GM21825 (cell line): Measurements from ENCODE around the gene B4GALT7.

Source experiments
- ATAC-seq: cut with Tn5 transposase; IDR thresholded peaks from one replicate; pipeline ENCODE4 v1.9.1; 2021; ENCODE audit warnings: mild to moderate bottlenecking, moderate library complexity; ENCODE audit not compliant: unreplicated experiment

Gene B4GALT7

DNA sequence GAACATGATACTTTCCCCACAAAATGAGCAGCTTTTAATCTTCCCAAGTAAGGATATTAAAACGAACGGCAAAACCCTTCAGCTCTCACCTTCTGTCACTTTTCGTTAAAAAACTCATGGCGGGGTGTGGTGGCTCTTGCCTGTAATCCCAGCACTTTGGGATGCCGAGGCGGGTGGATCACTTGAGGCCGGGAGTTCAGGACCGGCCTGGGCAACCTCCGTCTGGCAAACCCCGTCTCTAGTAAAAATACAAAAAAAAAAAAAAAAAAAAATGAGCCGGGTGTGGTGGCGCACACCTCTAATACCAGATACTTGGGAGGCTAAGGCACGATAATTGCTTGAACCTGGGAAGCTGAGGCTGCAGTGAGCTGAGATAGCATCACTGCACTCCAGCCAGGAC is 7.0 kb upstream of the B4GALT7 start:
- no peak for ATAC-seq

DNA sequence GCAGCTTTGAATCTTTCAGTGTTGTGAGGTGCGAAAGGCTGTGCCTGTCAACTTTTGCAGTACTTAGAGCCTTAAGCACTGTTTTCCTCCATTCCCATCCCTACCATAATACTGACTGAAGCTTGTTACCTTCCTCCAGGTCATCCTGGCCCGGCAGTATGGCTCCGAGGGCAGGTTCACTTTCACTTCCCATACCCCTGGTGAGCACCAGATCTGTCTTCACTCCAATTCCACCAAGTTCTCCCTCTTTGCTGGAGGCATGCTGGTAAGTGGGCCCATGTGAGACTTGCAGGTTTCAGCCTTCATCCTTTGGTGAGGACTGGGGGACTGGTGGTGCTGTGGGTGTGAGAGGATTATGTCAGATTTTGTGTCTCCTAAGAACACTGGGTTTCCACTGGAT is 6.4 kb upstream of the B4GALT7 start:
- ATAC-seq, result no peak

DNA sequence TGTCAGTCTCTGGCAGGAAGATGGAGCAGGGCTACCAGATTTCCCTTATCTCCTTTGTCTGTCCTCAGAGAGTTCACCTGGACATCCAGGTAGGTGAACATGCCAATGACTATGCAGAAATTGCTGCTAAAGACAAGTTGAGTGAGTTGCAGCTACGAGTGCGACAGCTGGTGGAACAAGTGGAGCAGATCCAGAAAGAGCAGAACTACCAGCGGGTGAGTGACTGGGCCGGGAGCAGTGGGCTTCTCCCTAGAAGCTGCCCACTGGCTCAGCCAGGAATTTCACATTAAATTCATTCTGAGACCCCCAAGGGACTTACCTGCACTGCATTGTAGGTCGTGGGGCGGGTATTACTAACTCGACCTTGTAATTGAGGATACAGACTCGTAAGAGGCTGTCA is 5.9 kb upstream of the B4GALT7 start:
- ATAC-seq, result no peak

DNA sequence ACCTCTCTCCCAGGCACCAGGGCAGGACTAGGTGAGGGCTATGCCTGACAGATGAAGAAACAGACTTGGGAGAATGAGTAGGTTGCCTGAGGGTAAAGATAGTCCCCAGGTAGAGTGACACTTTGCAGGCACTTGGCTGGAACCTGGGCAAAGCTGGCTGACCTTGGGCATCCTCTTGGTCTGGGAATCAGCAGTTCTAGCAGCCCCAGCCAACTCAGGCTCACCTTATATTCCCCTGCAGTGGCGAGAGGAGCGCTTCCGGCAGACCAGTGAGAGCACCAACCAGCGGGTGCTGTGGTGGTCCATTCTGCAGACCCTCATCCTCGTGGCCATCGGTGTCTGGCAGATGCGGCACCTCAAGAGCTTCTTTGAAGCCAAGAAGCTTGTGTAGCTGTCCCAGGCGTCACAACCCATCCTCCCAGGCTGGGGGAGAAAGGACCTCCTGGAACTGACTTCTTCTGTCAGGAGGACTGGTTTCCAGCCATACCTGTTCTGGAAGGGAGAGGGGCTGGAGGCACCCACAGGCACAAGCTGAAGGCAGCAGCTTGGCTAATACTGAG is 4.8 kb upstream of the B4GALT7 start:
- no peak for ATAC-seq

DNA sequence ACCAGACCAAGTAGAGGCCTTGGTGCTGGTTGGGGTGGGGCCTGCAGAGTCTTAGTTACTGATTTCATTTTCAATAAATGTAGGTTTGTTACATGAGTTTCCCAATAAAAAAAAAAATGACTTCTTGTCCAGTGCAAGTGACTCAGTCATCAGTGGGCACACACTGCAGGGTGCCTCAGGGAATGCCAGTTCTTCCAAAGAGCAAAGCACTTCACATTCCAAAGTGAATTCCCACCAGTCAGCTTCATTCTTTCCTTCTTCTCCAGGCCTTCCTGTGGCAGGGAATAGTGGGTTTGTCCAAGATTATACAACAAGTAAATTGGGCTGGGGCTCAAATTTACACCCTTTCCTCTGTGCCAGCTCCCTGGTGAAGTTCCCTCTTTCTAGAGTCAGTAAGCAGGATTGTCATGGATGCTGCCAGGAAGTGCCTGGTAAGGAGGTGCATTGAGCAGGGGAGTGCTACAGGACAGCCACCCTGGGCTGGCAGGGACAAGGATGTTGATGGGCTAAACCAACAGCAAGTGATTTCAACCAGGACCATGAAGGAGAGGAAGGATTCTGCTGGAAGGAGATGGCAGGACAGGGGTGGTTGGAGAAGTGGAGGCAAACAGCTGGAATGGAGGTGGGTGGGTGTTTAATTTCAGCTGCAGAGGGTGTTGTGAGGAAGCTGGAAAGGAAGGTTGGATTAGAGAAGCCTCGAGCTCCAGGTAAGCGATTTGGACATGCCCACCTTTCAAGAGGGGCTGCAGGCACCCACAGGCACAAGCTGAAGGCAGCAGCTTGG is 3.7 kb upstream of the B4GALT7 start:
- no peak for ATAC-seq

DNA sequence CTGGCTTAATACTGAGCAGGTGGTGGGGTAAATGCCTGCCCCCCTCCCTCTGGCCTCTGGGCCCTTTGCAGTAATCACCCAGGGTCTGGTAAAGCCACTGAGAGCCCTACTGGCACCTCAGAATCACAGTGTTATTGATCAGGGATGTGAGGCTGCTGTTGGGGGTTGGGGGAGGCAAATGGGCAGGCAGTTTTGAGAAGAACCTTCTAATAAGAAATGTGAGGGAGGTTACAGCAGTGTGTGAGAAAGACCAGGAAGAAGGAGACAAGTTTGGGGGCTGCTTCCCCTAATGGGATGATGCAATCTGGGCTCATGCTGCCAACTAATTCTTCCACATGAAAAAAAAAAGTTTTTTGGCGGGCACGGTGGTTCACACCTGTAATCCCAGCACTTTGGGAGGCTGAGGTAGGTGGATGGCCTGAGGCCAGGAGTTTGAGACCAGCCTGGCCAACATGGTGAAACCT is 3.1 kb upstream of the B4GALT7 start:
- ATAC-seq, result no peak

DNA sequence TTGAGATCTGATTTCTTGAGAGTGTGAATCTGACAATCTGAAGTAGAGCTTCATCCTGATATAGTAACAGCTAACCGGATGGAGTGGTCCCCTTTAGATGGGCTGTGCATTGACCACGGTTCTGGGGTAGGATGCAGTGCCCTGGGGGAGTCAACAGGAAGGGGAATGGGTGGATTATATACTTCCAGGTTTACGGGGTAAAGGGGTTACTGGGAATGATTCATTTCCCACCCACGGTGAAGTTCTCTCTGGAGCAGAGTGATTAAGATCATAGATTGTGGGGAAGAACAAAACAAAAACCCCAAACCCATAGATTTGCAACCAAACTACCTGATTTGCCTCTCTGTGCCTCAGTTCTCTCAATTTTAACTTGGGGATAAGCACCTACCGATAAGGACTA is 1.5 kb upstream of the B4GALT7 start:
- no peak for ATAC-seq

DNA sequence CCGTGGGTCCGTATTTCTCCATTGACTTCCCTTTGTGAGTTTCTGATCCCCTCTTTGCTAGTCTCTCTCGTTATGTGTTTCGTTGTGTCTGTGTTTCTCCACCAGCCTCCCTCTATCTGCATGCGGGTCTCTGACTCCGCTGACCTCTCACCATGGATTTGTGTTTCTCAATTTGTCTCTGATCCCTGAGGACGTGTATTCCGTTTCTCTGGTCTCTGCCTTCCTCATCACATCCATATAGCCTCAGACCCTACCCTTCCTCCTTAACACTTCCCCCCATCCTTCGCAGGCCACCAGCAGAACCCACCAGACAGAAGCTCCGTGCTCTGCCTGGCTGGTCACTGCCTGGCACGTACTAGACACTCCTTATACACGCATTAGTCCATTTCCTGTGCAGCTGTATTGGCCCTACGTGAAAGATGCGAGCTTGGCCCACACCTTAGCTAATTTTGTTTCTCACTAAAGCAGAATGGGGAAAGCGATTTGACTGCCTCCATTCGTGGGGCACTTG is 631 bp downstream of the B4GALT7 start:
- ATAC-seq, result no peak

DNA sequence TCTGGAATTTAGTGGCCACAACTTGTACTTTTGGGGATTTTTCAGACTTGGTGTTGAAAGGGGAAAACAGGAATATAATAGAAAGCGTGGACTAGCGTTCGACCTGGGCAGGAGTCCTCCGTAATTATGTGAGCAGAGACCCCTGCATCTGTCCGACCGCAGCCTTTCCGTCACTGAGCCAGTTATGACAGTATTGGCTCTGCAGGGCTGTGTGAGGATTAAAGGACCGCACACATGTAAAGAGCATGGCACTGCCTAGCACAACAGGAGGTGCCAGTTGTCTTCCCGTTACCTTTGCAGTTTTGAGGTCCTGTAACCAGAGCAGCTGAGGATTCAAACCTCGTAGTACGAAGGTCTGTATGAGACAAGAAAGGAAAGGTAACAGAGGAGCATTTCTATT is 1.2 kb downstream of the B4GALT7 start:
- no peak for ATAC-seq

DNA sequence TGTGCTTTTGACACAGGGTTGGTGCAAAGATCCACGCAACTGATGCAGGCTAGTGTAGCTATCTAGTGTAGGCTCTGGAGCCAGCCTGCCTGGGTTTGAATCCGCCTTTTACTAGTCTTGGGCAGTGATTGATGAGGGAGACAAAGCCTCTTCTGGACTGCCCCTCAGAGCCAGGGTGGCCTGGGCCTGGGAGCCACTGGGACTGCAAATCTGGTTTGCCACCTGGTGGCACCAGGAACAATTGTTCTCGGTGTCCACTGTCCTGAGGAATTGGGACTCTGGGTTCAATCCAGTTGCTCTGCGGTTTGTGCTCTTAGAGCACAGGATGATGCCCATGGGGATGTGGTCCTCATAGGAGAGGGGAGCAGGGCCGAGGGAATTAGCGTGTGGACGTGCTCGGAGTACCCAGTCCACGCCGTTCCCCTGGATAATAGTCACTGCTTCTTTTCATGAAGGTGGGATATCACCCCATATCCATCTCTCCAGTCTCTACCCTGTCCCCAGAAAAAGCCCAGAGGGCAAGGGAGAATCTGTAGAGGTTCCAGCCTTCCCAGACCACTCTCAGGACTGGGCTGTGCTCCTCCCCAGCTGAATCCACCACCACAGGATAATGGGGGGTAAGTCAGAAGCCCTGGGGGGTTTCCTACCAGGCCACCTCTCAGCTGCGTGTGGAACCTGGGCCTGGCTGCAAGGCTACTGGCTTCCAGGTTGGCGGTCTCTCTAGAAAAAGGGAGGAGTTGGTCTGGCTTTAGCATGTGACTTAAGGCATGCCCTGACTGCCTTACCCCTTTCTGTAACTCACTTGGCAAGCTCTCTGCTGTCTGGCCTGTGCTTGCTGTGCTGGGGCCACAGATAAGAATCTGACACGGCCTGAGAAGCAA is 1.9 kb downstream of the B4GALT7 start:
- ATAC-seq, result no peak

DNA sequence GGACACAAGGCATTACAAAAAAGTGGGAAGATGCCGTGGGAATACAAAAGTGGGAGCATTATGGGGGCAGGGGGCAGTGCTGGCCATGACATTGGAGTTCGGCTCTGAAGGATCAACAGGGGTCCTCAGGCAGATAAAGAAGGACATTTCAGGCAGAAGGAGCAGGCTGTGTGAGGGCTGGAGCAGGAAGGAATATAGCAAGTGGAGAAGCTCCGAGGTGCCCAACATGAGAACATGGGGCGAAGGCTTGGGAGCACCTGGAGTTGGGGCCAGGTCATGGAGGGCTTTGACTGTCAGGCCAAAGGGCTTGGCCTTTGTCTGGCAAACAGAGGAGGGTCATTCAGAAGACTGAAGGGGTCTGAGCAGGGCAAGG is 2.5 kb downstream of the B4GALT7 start:
- ATAC-seq, result no peak

DNA sequence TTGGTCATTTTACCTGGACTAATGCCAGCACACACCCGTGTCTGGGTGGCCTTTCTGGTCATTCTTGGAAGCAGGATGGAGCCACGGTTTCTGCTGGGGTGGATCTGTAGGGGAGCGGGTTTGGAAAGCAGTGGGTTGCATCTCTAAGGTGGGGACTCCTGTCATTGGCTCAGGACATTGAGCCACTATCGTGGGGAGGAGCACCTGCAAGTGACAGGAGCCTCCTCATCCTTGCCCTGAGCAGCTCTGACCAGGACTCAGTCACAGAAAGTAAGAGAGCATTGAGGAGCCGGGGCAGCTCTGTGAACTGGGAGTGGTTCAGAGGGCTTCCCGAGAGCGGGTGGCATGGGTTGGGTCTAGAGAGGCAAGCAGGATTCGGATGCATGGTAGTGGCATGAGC is 3.7 kb downstream of the B4GALT7 start:
- no peak for ATAC-seq

DNA sequence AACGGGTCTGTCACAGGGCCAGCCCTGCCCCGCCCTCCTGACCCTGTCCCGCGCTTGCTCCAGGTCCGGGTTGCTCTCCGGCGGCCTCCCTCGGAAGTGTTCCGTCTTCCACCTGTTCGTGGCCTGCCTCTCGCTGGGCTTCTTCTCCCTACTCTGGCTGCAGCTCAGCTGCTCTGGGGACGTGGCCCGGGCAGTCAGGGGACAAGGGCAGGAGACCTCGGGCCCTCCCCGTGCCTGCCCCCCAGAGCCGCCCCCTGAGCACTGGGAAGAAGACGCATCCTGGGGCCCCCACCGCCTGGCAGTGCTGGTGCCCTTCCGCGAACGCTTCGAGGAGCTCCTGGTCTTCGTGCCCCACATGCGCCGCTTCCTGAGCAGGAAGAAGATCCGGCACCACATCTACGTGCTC is 4.2 kb downstream of the B4GALT7 start:
- no peak for ATAC-seq

DNA sequence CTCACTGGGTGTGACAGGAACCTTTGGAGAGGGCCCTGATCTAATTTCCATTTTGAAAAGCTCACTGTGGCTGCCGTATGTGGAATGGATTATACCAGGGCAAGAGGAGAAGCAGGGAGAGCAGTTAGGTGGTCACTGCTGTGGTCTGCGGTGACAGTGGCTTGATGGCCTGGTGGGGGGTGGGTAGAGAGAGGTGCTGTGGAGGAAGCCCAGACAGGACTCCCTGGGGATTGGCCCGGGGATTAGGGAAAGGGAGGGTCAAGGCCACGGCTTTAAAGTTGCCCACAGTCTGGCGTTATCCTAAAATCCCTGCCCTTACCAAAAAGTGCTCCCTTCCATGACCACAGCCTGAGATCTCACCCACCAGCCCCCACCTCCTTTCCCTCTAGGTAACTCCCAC is 4.7 kb downstream of the B4GALT7 start:
- ATAC-seq, result no peak

DNA sequence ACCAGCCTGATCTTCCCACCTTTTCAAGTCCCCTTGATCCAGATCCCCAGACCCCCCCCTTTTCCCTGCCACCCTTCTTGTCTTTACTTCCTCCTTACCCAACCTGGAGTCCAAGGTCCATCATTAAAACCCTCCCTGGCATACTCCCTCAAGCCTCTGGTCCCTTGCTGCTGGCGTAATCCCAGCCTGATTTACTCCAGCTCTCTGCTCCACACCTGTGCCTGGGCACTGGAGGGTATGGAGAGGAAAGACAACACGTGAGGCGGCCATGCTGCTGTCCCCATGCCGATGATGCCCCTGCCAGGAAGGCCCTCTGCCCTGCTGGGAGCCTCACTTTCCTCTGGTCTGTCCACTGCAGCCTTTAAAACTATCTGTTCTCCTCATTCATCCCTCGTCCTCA is 5.1 kb downstream of the B4GALT7 start:
- no peak for ATAC-seq

DNA sequence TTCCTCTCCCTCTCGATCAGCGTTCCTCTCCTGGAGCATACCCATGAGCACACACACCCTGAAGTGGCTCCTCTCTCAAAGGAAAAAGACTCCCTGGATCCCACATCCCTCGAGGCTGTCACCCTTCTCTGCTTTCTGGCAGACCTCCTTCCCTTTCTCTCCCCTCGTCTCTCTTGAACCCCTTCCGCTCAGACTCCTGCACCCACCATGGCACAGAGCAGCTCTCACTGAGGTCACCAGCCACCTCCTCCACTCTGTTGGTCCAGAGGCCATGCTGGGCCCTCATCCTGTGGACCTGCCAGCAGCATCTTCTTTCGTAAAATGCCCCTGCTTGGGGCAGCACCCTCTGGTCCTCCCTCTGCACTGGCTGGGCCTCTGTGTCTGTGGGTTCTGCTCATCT is 5.7 kb downstream of the B4GALT7 start:
- no peak for ATAC-seq

DNA sequence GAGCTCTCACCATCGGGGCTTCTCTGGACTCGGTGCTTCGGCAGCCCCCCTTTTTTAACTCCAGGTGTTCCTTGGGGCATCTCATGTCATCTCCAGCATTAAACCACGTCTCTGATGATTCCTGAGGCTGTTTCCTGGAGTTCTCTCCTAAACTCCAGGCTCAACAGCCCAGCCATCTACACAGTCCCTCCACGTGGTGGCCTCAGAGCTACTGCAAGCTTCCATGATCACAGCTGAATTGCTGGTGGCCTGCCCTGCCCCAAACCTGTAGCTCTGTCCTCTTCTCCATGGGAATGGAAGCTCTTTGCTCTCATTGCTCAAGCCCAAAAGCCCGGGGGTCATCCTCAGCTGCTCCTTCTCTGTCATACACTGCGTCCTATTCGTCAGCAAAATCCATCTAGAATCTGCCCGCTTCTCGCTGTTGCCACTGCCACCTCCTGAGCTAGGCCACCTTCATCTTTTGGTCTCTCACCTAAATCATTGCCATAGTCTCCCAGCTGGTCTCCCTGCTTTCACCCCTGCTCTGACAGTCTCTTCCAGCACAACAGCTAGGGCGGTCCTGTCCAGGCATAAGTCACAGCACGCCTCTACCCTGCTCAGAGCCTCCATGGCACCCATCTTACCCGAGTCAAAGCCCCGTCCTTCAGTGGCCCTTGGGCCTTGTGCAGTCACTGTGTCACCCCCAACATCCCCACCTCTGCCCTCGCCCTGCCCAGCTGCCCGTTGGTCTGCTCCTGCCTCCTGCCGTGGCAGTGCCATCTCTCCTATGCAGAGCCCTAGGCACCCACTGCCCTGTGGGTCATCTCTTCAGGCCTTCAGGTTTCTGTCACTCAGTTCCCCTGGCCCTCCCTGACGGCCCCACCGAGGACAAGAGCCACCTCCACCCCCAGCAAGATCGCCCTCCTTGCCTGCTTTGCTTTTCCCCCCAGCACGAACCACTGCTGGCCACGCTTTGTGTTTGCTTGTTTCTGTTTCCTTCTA is 6.4 kb downstream of the B4GALT7 start:
- no peak for ATAC-seq

DNA sequence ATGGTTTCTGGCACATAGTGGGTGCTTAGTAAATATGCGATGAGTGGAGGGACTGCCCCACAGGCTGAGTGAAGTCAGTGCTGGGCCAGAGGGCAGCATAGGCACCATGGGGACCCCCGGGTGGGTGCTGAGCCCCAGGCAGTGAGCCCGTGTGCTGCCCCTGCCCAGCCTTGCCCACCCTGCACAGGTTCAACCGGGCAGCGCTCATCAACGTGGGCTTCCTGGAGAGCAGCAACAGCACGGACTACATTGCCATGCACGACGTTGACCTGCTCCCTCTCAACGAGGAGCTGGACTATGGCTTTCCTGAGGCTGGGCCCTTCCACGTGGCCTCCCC is 7.2 kb downstream of the B4GALT7 start:
- no peak for ATAC-seq

DNA sequence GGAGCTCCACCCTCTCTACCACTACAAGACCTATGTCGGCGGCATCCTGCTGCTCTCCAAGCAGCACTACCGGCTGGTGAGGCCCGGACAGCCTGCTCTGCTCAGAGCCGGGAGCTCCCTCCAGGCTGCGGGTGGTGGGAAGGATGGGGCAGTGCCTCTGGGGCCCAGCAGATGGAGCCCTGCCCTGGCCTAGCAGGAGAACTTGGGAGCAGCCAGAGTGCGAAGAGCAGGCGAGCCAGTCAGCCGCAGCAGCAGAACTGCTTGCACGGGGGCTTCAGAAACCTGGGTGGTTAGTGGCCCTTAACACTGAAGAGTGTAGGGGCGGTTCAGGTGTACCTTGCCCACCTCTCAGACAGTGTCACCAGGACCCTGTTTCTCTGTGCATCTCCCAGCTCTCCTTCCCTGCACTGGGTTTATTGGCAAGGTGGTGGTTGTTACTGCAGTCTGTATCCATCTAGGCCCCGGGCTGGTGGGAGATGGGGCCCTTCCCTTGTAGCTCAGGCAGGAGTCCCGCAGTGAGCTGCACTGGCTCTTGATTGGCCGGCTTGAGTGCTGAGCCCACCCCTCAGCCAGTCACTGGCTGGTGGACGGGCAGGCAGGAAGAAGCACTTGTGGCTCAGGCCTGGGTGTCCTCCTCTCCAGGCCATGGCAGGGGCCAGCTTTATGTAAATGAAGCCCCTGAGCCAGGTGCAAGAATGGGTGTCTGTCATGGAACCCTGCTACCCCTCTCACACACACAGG is 7.7 kb downstream of the B4GALT7 start:
- ATAC-seq, result no peak
